Uterus (tissue), 4 donors: ENCODE results near the gene BUB1B. TPM values are rescaled to one million over a fixed set of nuclear protein-coding genes. Genes with fewer than 3 reads are reported as not detected.

Source experiments
- DNase-seq, 2 donors: peaks; one replicate each; pipeline ENCODE4 v3.0.0-alpha.2; 2019 to 2020
- H3K27ac ChIP-seq, 2 donors: fragments of 200-600 bp; sonication (generic); 1 replicate in 1 of 2; 2 replicates in 1 of 2; pipeline ENCODE4 v1.5.1; 2016 to 2018
- H3K27me3 ChIP-seq, 2 donors: fragments of 200-600 bp; sonication (generic); one replicate each; pipeline ENCODE4 v1.5.1; 2018 to 2019; ENCODE audit warnings: control low read depth in 1 of 2
- H3K36me3 ChIP-seq, 2 donors: fragments of 200-600 bp; sonication (generic); one replicate each; pipeline ENCODE4 v1.5.1; 2019; ENCODE audit warnings: control low read depth in 1 of 2
- H3K4me1 ChIP-seq, 2 donors: fragments of 200-600 bp; sonication (generic); one replicate each; pipeline ENCODE4 v1.5.1; 2018 to 2019; ENCODE audit warnings: control low read depth in 1 of 2
- H3K4me3 ChIP-seq, 2 donors: fragments of 200-600 bp; sonication (generic); 1 replicate in 1 of 2; 2 replicates in 1 of 2; pipeline ENCODE4 v1.5.1; 2018 to 2019; ENCODE audit warnings: mild to moderate bottlenecking in 1 of 2
- H3K9me3 ChIP-seq, 2 donors: fragments of 200-600 bp; sonication (generic); one replicate each; pipeline ENCODE4 v1.5.1; 2019; ENCODE audit warnings: control low read depth in 1 of 2
- POLR2A ChIP-seq, 2 donors: fragments of 450-650 bp; IDR thresholded peaks; one replicate each; pipeline ENCODE4 v1.6.1; 2016; ENCODE audit warnings: antibody characterized with exemption in 2 of 2, mild to moderate bottlenecking in 1 of 2, moderate library complexity in 1 of 2
- intact Hi-C: fragments of 100-400 bp; cut with DNase I; formaldehyde crosslinking; loops from one replicate; pipeline ENCODE4 v1.15.1; 2023; ENCODE audit warnings: low total_unique reads
- total RNA-seq, 4 donors: library from RNA; depleted of rRNA in 3 of 4; stranded (reverse); fragments of >200 nt in 3 of 4; gene quantifications; one replicate each; pipeline versions ENCODE4 v1.1.0 to v1.2.4, GENCODE V29; 2014 to 2023
- TF ChIP-seq, protein P1 (sequence below), 4 experiments: fragments of 200-600 bp in 2 of 4; fragments of 450-650 bp in 2 of 4; sonication (generic) in 2 of 4; IDR thresholded peaks; one replicate each; pipeline ENCODE4 v1.5.1; 2016 to 2019; ENCODE audit warnings: antibody characterized with exemption in 4 of 4, mild to moderate bottlenecking in 2 of 4, moderate library complexity in 1 of 4
- donor health status: DM: yes; HTN: yes; CAD: no.

Gene BUB1B
- total RNA-seq, 4 donors from 2014 or later: under 0.01 to 31.5 TPM; not detected in 2

DNA sequence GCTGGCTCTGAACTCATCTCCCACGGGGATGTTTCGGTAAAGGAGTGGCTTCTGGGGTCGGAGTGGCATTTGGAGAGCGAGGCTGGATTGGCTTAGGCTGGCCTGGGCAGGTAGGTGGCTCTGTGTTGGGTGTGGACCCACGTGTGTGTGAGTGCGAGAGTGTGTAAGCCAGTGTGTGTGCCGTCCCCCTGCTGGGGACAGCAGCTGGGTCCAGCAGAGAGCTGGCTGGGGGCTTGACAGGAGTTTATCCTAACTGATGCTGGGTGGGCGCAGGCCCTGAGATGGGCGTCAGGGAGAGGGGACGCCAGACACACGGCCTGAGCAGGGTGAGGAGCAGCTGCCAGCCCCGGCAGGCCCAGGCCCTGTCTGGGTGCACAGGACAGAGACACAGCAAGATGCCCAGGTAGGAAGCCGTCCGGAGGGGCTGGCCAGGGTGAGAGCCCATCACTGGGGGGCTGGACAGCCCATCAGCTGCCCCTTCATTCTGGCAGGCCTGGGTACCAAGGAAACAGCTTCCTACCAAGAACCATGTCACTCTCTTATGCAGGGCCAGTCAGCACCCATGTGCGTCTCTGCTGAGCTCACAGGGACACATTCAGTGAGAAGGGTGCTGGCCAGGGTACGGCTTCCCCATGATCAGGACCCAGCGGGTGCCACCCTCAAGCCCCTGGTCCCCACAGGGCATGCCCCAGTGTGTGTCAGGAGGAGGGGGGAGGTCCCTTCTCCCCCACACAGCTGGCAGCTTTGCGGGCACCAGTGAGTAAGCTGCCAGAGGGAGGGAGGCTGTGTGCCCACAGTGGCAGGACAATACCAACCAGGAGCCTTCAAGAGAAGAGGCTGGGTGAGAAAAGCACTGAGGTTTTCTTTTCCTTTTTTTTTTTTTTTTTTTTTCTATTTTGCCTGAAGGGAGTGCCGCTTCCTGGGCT lies 79.1 kb downstream of the BUB1B start:
- no peak for DNase-seq
- intact Hi-C loops: no loop called here
- Histone ChIP-seq H3K27me3 (no peaks in the 10 kb centered on the region), H3K27ac (no peak overlapping the region), H3K4me1 (no peaks in the 10 kb centered on the region), H3K4me3 (no peak overlapping the region), H3K9me3 (no peaks in the 10 kb centered on the region), H3K36me3 (no peaks in the 10 kb centered on the region)
- TF ChIP-seq, protein P1, sequence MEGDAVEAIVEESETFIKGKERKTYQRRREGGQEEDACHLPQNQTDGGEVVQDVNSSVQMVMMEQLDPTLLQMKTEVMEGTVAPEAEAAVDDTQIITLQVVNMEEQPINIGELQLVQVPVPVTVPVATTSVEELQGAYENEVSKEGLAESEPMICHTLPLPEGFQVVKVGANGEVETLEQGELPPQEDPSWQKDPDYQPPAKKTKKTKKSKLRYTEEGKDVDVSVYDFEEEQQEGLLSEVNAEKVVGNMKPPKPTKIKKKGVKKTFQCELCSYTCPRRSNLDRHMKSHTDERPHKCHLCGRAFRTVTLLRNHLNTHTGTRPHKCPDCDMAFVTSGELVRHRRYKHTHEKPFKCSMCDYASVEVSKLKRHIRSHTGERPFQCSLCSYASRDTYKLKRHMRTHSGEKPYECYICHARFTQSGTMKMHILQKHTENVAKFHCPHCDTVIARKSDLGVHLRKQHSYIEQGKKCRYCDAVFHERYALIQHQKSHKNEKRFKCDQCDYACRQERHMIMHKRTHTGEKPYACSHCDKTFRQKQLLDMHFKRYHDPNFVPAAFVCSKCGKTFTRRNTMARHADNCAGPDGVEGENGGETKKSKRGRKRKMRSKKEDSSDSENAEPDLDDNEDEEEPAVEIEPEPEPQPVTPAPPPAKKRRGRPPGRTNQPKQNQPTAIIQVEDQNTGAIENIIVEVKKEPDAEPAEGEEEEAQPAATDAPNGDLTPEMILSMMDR (IDR thresholded peaks at IDR 0.05): no peak
- TF ChIP-seq POLR2A (IDR thresholded peaks at IDR 0.05): no peak

DNA sequence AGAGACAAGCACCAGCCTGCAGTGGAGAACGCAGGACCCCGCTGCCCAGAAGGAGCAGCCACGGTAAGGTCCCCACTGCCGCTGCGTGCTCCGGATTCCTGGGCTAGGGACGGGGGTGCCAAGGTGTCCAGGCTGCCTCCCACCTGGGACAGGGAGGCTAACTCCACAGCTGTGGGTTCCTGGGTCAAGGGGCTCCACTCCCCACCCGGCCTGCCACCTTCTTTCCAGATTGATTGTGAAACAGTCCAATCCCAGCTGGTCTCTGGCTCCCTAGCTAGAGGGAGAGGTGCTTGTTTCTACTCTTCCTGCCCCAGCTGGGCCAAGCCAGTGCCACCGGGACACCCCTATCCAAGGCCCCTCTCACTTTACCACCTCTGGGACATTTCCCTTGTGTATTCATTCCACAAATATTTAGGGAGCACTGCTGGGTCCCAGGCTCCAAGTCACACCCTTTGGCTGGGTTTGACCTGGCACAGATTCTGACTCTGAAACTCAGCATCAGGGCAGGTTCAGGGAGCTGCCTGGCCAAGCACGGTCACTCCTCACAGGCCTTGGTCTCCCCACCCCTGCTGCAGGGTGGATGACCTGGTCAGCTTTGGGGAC lies 79.9 kb downstream of the BUB1B start:
- Histone ChIP-seq H3K27ac (no peak overlapping the region), H3K36me3 (no peaks in the 10 kb centered on the region), H3K9me3 (no peaks in the 10 kb centered on the region), H3K4me3 (no peak overlapping the region), H3K27me3 (no peaks in the 10 kb centered on the region), H3K4me1 (no peaks in the 10 kb centered on the region)
- no peak for DNase-seq
- intact Hi-C loops: no loop called here
- TF ChIP-seq, protein P1 (IDR thresholded peaks at IDR 0.05): no peak
- no peak for TF ChIP-seq POLR2A (IDR thresholded peaks at IDR 0.05)

DNA sequence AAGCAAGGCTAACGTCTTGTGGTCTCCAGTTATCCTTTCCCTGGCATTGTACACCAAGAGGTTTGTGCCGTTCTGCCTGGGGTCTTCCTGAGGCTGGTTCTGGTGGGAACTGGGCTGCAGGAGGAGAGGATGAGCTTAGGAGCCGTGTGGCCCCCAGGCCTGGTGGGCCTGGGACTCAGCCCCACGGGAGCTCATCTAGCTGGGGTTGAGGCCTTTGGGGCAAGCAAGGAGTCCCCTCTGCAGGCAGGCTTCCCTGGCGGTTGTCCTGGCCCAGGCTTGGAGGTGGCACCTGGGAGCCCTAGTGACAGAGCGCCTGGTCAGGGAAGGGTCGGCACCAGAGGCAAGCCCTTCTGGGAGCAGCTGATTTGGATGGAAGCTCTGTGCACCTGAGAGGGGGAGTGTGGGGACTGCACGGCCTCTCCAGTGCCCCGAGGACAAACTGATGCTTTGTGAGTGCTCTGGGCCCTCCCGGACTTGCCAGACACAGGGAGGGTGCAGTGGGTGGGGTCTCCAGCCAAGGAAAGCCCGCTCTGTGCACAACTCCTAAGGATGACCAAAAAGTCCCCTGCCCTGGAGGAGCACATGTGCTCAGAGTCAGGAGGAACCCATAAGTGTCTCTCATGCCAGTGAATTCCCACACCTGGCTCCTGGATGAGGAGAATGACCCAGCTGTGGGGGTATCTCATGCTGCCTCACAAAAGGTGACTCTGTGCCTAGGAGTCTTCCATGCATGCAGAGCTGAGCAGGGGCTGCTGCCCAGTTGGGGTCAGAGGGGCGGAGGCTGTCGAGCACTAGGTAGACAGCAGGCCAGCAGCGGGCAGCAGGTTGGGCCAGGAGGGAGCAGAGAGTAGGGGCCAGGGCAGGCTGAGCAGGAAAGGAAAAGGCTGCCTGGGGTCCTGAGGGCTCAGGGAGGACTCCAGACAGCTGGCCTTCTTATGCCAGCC lies 80.7 kb downstream of the BUB1B start:
- no peak overlapping the region for H3K4me3 ChIP-seq
- no peak overlapping the region for H3K27ac ChIP-seq
- H3K4me1 ChIP-seq: no peaks in the 10 kb centered on the region
- intact Hi-C loops: no loop called here
- no peaks in the 10 kb centered on the region for H3K36me3 ChIP-seq
- TF ChIP-seq, protein P1 (IDR thresholded peaks at IDR 0.05): no peak
- TF ChIP-seq POLR2A (IDR thresholded peaks at IDR 0.05): no peak
- no peaks in the 10 kb centered on the region for H3K9me3 ChIP-seq
- no peak for DNase-seq
- H3K27me3 ChIP-seq: no peaks in the 10 kb centered on the region

DNA sequence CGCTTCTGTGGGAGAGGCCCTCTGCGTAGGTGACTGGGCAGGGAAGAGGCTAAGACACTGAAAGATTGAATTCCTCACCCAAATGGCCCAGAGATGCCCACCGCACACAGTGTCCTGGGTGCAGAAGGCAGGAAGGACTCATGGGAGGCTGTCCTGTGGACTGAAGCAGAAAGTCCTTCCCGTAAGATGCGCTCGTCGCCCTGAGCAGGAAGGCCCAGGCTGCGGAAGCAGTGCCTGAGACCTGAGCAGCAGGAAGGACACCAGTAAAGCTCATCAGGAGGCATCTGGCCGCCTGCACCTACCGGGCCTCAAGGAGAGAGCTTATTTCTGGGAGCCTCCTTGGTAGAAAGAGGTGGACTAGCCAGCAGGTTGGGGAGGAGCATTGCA lies 81.3 kb downstream of the BUB1B start:
- no peak for DNase-seq
- no peaks in the 10 kb centered on the region for H3K27me3 ChIP-seq
- TF ChIP-seq, protein P1 (IDR thresholded peaks at IDR 0.05): no peak
- no peak for TF ChIP-seq POLR2A (IDR thresholded peaks at IDR 0.05)
- no peaks in the 10 kb centered on the region for H3K36me3 ChIP-seq
- no peak overlapping the region for H3K27ac ChIP-seq
- intact Hi-C loops: no loop called here
- H3K4me3 ChIP-seq: no peak overlapping the region
- no peaks in the 10 kb centered on the region for H3K4me1 ChIP-seq
- no peaks in the 10 kb centered on the region for H3K9me3 ChIP-seq
